SK-N-SH treated with all-trans-retinoic acid at 6 μM for 48 hours (cell line): ENCODE data around the gene TWIST1.

Experiments used
- ATAC-seq: fragments of 200-7000 bp; cut with Tn5 transposase; 3 replicates; pipeline ENCODE4 v1.9.1; 2020; ENCODE audit warnings: mild to moderate bottlenecking, moderate library complexity
- ARNTL ChIP-seq: fragments of 450-650 bp; formaldehyde crosslinking; IDR thresholded peaks from 2 replicates; pipeline ENCODE4 v1.5.0; 2020; ENCODE audit warnings: low read depth, mild to moderate bottlenecking, moderate library complexity, borderline replicate concordance
- BACH2 ChIP-seq: fragments of 250-450 bp; sonication (Bioruptor Pico); IDR thresholded peaks from 2 replicates; pipeline ENCODE4 v1.9.0; 2021; ENCODE audit warnings: mild to moderate bottlenecking, borderline replicate concordance
- CREB5 ChIP-seq: fragments of 250-450 bp; sonication (Bioruptor Pico); IDR thresholded peaks from 2 replicates; pipeline ENCODE4 v1.5.1; 2020; ENCODE audit warnings: low read depth, mild to moderate bottlenecking, moderate library complexity
- CSRNP3 ChIP-seq: fragments of 250-450 bp; sonication (Bioruptor Pico); IDR thresholded peaks from 2 replicates; pipeline ENCODE4 v1.5.1; 2021; ENCODE audit warnings: mild to moderate bottlenecking, moderate library complexity
- ESRRG ChIP-seq: fragments of 250-450 bp; sonication (Bioruptor Pico); IDR thresholded peaks from 2 replicates; pipeline ENCODE4 v1.6.1; 2021; ENCODE audit warnings: mild to moderate bottlenecking
- GLIS3 ChIP-seq: fragments of 250-450 bp; sonication (Bioruptor Pico); IDR thresholded peaks from 2 replicates; pipeline ENCODE4 v1.5.0; 2020; ENCODE audit warnings: mild to moderate bottlenecking, moderate library complexity
- ISL1 ChIP-seq: fragments of 250-450 bp; sonication (Bioruptor Pico); IDR thresholded peaks from 2 replicates; pipeline ENCODE4 v2.1.2; 2022; ENCODE audit warnings: mild to moderate bottlenecking, moderate library complexity
- OSR1 ChIP-seq: fragments of 250-450 bp; sonication (Bioruptor Pico); IDR thresholded peaks from 2 replicates; pipeline ENCODE4 v1.8.0; 2022; ENCODE audit warnings: moderate library complexity, mild to moderate bottlenecking, inconsistent platforms
- PATZ1 ChIP-seq: fragments of 250-450 bp; sonication (Bioruptor Pico); IDR thresholded peaks from 2 replicates; pipeline ENCODE4 v1.8.0; 2020; ENCODE audit warnings: mild to moderate bottlenecking, moderate library complexity, borderline replicate concordance
- PPARA ChIP-seq: fragments of 250-450 bp; sonication (Bioruptor Pico); IDR thresholded peaks from 2 replicates; pipeline ENCODE4 v1.5.0; 2020; ENCODE audit warnings: mild to moderate bottlenecking, borderline replicate concordance
- RARB ChIP-seq: fragments of 250-450 bp; sonication (Bioruptor Pico); IDR thresholded peaks from 2 replicates; pipeline ENCODE4 v1.8.0; 2021; ENCODE audit warnings: mild to moderate bottlenecking, moderate library complexity
- SNAI2 ChIP-seq: fragments of 250-450 bp; sonication (Bioruptor Pico); IDR thresholded peaks from 2 replicates; pipeline ENCODE4 v1.5.0; 2020; ENCODE audit warnings: mild to moderate bottlenecking, moderate library complexity
- TCF4 ChIP-seq: fragments of 250-450 bp; sonication (Bioruptor Pico); IDR thresholded peaks from 2 replicates; pipeline ENCODE4 v1.8.0; 2021; ENCODE audit warnings: mild to moderate bottlenecking, moderate library complexity, borderline replicate concordance
- TOX ChIP-seq: fragments of 250-450 bp; sonication (Bioruptor Pico); IDR thresholded peaks from 2 replicates; pipeline ENCODE4 v1.8.0; 2021; ENCODE audit warnings: mild to moderate bottlenecking, moderate library complexity, borderline replicate concordance
- TSHZ2 ChIP-seq: fragments of 250-450 bp; sonication (Bioruptor Pico); IDR thresholded peaks from 2 replicates; pipeline ENCODE4 v1.5.0; 2020; ENCODE audit warnings: mild to moderate bottlenecking, moderate library complexity
- ZC3H10 ChIP-seq: fragments of 250-450 bp; sonication (Bioruptor Pico); IDR thresholded peaks from 2 replicates; pipeline ENCODE4 v1.5.1; 2021; ENCODE audit warnings: mild to moderate bottlenecking, moderate library complexity
- ZFP3 ChIP-seq: fragments of 250-450 bp; sonication (Bioruptor Pico); IDR thresholded peaks from 2 replicates; pipeline ENCODE4 v1.5.0; 2020; ENCODE audit warnings: mild to moderate bottlenecking, moderate library complexity
- ZFP30 ChIP-seq: fragments of 450-650 bp; formaldehyde crosslinking; IDR thresholded peaks from 2 replicates; pipeline ENCODE4 v1.5.0; 2022; ENCODE audit warnings: mild to moderate bottlenecking, moderate library complexity
- ZNF565 ChIP-seq: fragments of 450-650 bp; formaldehyde crosslinking; conservative IDR thresholded peaks from 2 replicates; pipeline ENCODE4 v1.5.0; 2020; ENCODE audit warnings: low read depth, mild to moderate bottlenecking, moderate library complexity
- ZNF70 ChIP-seq: fragments of 450-650 bp; formaldehyde crosslinking; IDR thresholded peaks from 2 replicates; pipeline ENCODE4 v1.5.0; 2020; ENCODE audit warnings: mild to moderate bottlenecking, moderate library complexity
- ZNF8 ChIP-seq: fragments of 450-650 bp; formaldehyde crosslinking; IDR thresholded peaks from 2 replicates; pipeline ENCODE4 v1.5.0; 2020; ENCODE audit warnings: mild to moderate bottlenecking, moderate library complexity
- TF ChIP-seq, protein P1 (sequence below): fragments of 250-450 bp; sonication (Bioruptor Pico); IDR thresholded peaks from 2 replicates; pipeline ENCODE4 v1.8.0; 2021; ENCODE audit warnings: low read depth, mild to moderate bottlenecking, moderate library complexity, borderline replicate concordance

Gene TWIST1

GRCh38 chr7:19143881-19144574 lies 26.6 kb upstream of the TWIST1 start:
- TF ChIP-seq ZFP30 (CRISPR knock-in tag) = no peak
- TF ChIP-seq ZFP3 = no peak
- TF ChIP-seq ARNTL = no peak
- TF ChIP-seq ESRRG = no peak
- no peak for TF ChIP-seq ISL1
- no peak for TF ChIP-seq ZNF70 (CRISPR knock-in tag)
- no peak for TF ChIP-seq ZNF8 (CRISPR knock-in tag)
- no peak for TF ChIP-seq TCF4 (CRISPR knock-in tag)
- no peak for ATAC-seq

DNA sequence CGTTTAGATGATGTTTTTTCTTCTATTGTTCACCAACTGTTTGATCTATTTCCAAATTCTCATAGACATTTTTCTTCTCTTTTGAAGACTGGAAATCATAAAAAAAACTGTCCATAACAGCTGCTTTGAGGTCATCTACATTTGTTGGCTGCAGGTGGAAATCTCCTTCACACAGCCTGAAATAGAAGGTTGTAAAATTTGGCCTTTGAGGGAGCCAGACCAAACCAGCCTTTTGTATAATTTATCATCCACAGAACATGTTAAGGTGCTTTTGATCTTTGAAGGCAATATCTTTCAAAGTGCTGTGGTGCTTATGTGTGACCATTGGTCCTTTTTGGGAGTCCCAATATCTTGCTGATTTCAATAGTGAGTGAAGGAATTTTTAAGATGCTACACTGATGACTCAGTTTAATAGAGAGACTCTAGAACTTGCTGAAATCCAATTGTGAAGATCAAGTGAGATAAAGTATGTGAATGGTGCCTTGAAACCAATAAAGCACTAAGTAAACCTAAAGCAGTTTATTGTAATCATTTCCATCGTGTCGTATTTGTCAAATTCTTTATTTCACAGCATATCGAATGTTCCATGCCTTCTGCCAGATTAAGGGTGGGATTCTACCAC lies 22.4 kb upstream of the TWIST1 start:
- 0 out of 2 replicates have a peak, but pooled peaks have one; percentile 12 for TF ChIP-seq ISL1
- no peak for TF ChIP-seq ZC3H10 (CRISPR knock-in tag)
- ATAC-seq = no peak

DNA sequence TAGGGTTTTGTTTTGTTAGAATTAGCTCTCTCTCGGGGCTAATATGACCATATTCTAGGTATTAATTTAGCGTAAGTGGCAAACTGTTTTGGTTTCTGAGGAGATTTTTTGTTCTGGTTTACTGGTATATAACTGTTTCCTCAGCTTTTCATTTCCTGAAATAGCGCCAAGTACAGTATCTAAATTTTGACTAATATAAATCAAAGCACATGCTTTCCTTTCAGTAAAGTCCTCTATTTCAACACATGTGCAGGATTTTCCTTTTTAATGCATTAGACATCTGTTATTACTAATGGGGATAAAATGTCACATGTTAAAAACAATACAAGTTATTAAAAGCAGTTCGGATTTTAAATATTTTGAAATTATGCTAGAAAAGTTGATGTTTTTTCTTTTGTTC lies 16.4 kb upstream of the TWIST1 start:
- TF ChIP-seq GLIS3 (CRISPR knock-in tag) = no peak
- TF ChIP-seq ESRRG = no peak
- TF ChIP-seq ZNF70 (CRISPR knock-in tag) = no peak
- TF ChIP-seq PATZ1 (CRISPR knock-in tag) = no peak
- TF ChIP-seq ISL1 = no peak
- no peak for TF ChIP-seq PPARA (CRISPR knock-in tag)
- TF ChIP-seq CREB5 (CRISPR knock-in tag) = no peak
- no peak for TF ChIP-seq RARB
- TF ChIP-seq BACH2 (CRISPR knock-in tag) = no peak
- no peak for TF ChIP-seq ZNF8 (CRISPR knock-in tag)
- no peak for TF ChIP-seq TSHZ2 (CRISPR knock-in tag)
- no peak for TF ChIP-seq ZFP30 (CRISPR knock-in tag)
- TF ChIP-seq OSR1 = no peak
- no peak for TF ChIP-seq CSRNP3 (CRISPR knock-in tag)
- TF ChIP-seq TOX (CRISPR knock-in tag) = no peak
- TF ChIP-seq SNAI2 (CRISPR knock-in tag) = no peak
- TF ChIP-seq, protein P1, sequence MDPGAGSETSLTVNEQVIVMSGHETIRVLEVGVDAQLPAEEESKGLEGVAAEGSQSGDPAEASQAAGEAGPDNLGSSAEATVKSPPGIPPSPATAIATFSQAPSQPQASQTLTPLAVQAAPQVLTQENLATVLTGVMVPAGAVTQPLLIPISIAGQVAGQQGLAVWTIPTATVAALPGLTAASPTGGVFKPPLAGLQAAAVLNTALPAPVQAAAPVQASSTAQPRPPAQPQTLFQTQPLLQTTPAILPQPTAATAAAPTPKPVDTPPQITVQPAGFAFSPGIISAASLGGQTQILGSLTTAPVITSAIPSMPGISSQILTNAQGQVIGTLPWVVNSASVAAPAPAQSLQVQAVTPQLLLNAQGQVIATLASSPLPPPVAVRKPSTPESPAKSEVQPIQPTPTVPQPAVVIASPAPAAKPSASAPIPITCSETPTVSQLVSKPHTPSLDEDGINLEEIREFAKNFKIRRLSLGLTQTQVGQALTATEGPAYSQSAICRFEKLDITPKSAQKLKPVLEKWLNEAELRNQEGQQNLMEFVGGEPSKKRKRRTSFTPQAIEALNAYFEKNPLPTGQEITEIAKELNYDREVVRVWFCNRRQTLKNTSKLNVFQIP = no peak
- TF ChIP-seq ZNF565 (CRISPR knock-in tag) = no peak
- ATAC-seq = no peak
